Fibroblast of skin of abdomen (primary cell): Measurements from ENCODE around the gene USP7. TPM values are rescaled to one million over a fixed set of nuclear protein-coding genes. Genes with fewer than 3 reads are reported as not detected.
A peak's percentile ranks its signal among the peaks of the same experiment; 100 is the strongest.
"Not testable (repeated sequence)": the region's sequence is repeated elsewhere in the genome, so short reads cannot be mapped to it uniquely, and the experiment has no call there.

Source experiments
- DNase-seq: peaks from one replicate; pipeline ENCODE4 v3.0.0-alpha.2; 2013
- polyA plus RNA-seq, 2 experiments: library from polyadenylated mRNA; unstranded; fragments of 120-200 nt; gene quantifications; one replicate each; pipeline ENCODE4 v1.2.1, GENCODE V29; 2013; ENCODE audit not compliant: insufficient read length in 2 of 2

The USP7 gene
- polyA plus RNA-seq (2013, experiment 1 of 2; ENCODE audit: insufficient read length), result 64.7 TPM
- 58.5 TPM for polyA plus RNA-seq (2013, experiment 2 of 2; ENCODE audit: insufficient read length)

GRCh38 chr16:8963821-8964441 lies at the start of gene USP7:
TSS of gene USP7 (minus strand) at chr16:8963906. CDS start at chr16:8963285, 621 bp downstream.
- DNase-seq, result peak; percentile 91

- peak; percentile 11 for DNase-seq
These were observed 49.8 kb upstream of the USP7 start for GRCh38 chr16:9013508-9013864.

GRCh38 chr16:9012848-9013507 lies 49.3 kb upstream of the USP7 start:
- peak; percentile 35 for DNase-seq

GRCh38 chr16:9012330-9012729 lies 48.6 kb upstream of the USP7 start:
- DNase-seq, result no peak

- peak; percentile 64 for DNase-seq
These were observed 45.0 kb upstream of the USP7 start for GRCh38 chr16:9008601-9009260.

- DNase-seq, result peak; percentile 22
These were observed 43.6 kb upstream of the USP7 start for GRCh38 chr16:9007177-9007794.

- no peak for DNase-seq
These were observed 40.5 kb upstream of the USP7 start for GRCh38 chr16:9004183-9004582.

- no peak for DNase-seq
These were observed 40.1 kb upstream of the USP7 start for GRCh38 chr16:9003763-9004162.

GRCh38 chr16:9003322-9003721 lies 39.6 kb upstream of the USP7 start:
- no peak for DNase-seq

GRCh38 chr16:9002042-9002441 lies 38.3 kb upstream of the USP7 start:
- DNase-seq, result no peak

GRCh38 chr16:9000664-9001063 lies 37.0 kb upstream of the USP7 start:
- DNase-seq, result no peak

- DNase-seq, result no peak
These were observed 36.1 kb upstream of the USP7 start for GRCh38 chr16:8999800-9000199.

GRCh38 chr16:8998108-8998507 lies 34.4 kb upstream of the USP7 start:
- DNase-seq, result peak; percentile 71

GRCh38 chr16:8996891-8997290 lies 33.2 kb upstream of the USP7 start:
- no peak for DNase-seq

GRCh38 chr16:8990445-8990844 lies 26.7 kb upstream of the USP7 start:
- no peak for DNase-seq

GRCh38 chr16:8989099-8989878 lies 25.6 kb upstream of the USP7 start:
- DNase-seq, result no peak

- no peak for DNase-seq
These were observed 23.1 kb upstream of the USP7 start for GRCh38 chr16:8986818-8987191.

- DNase-seq, result no peak
These were observed 22.4 kb upstream of the USP7 start for GRCh38 chr16:8986111-8986510.

- DNase-seq, result no peak
These were observed 19.1 kb upstream of the USP7 start for GRCh38 chr16:8982816-8983215.

- DNase-seq, result not testable (repeated sequence)
These were observed 18.2 kb upstream of the USP7 start for GRCh38 chr16:8981901-8982300.

- not testable (repeated sequence) for DNase-seq
These were observed 12.5 kb upstream of the USP7 start for GRCh38 chr16:8976189-8976588.

GRCh38 chr16:8975039-8975438 lies 11.3 kb upstream of the USP7 start:
- no peak for DNase-seq
